Stomach (tissue), 4 donors: ENCODE measurements around the gene ACSL3.

Experiments
- CTCF ChIP-seq, 7 experiments: fragments of 450-650 bp in 4 of 7; fragments of 200-600 bp in 3 of 7; sonication (generic) in 3 of 7; IDR thresholded peaks; one replicate each; pipeline ENCODE4 v1.5.1; 2016 to 2019; ENCODE audit warnings: antibody characterized with exemption in 7 of 7, control low read depth in 2 of 7, mild to moderate bottlenecking in 1 of 7
- POLR2A ChIP-seq, 4 donors: fragments of 450-650 bp; IDR thresholded peaks; one replicate each; pipeline ENCODE4 v1.6.1; 2016; ENCODE audit warnings: antibody characterized with exemption in 4 of 4, control low read depth in 2 of 4, mild to moderate bottlenecking in 1 of 4, moderate library complexity in 1 of 4
- POLR2AphosphoS5 ChIP-seq, 3 donors: sonication (generic); formaldehyde crosslinking; IDR thresholded peaks; one replicate each; pipeline ENCODE4 v1.6.1; 2016; ENCODE audit warnings: antibody characterized with exemption in 3 of 3

GRCh38 chr2:222878301-222878876 is 17.6 kb downstream of the ACSL3 start:
- TF ChIP-seq POLR2A (IDR thresholded peaks at IDR 0.05), result no peak
- TF ChIP-seq CTCF (IDR thresholded peaks at IDR 0.05), result no peak
- TF ChIP-seq POLR2AphosphoS5 (IDR thresholded peaks at IDR 0.05), result peak in 2 of 3 donors; percentile 61 to 88
